AG09319 (cell line): ENCODE results near the gene RHOF.

Source experiments
- DNase-seq: peaks from one replicate; pipeline ENCODE4 v3.0.0-alpha.2; 2010; ENCODE audit warnings: low read depth; ENCODE audit errors: extremely low read depth
- CTCF ChIP-seq: IDR thresholded peaks from 2 replicates; pipeline ENCODE4 v1.5.1; 2011; ENCODE audit warnings: low read depth, mild to moderate bottlenecking, inconsistent platforms, low read length, moderate library complexity

Gene RHOF

GRCh38 chr12:121799156-121799841, 5.8 kb upstream of the RHOF start:
- no peak for DNase-seq
- TF ChIP-seq CTCF, result no peak

- no peak for DNase-seq
- TF ChIP-seq CTCF, result no peak
Measured at GRCh38 chr12:121798787-121799155, 5.3 kb upstream of the RHOF start.

GRCh38 chr12:121797937-121798786, 4.7 kb upstream of the RHOF start:
- DNase-seq, result no peak
- no peak for TF ChIP-seq CTCF

- TF ChIP-seq CTCF, result peak; percentile 32
- peak; percentile 80 for DNase-seq
Measured at GRCh38 chr12:121796855-121797751, 3.6 kb upstream of the RHOF start.

- no peak for DNase-seq
- peak; percentile 96 for TF ChIP-seq CTCF
Measured at GRCh38 chr12:121795034-121795968, 1.8 kb upstream of the RHOF start.

GRCh38 chr12:121794534-121795033, 1.1 kb upstream of the RHOF start:
- no peak for DNase-seq
- no peak for TF ChIP-seq CTCF
